ENCODE data around the gene EFHD2. TPM values are rescaled to one million over a fixed set of nuclear protein-coding genes. Genes with fewer than 3 reads are reported as not detected.
A peak's percentile ranks its signal among the peaks of the same experiment; 100 is the strongest.

Gene EFHD2
- polyA plus RNA-seq, 1 donor from 2014 or later: 81.8 TPM

GRCh38 chr1:15442759-15443158, 33.1 kb downstream of the EFHD2 start:
- Mint-ChIP-seq H3K27ac (no peak overlapping the region), H3K9me3 (no peaks in the 10 kb centered on the region), H3K36me3 (no peaks in the 10 kb centered on the region), H3K4me1 (peaks cover 0 to 1% (median 0%) of the 10 kb centered on the region in 3 donors), H3K4me3 (no peak overlapping the region), H3K27me3 (peaks cover 10% of the 10 kb centered on the region)

GRCh38 chr1:15443281-15443680, 33.6 kb downstream of the EFHD2 start:
- Mint-ChIP-seq H3K9me3 (no peaks in the 10 kb centered on the region), H3K36me3 (no peaks in the 10 kb centered on the region), H3K27ac (no peak overlapping the region), H3K4me1 (peaks cover 0 to 1% (median 0%) of the 10 kb centered on the region in 3 donors), H3K27me3 (peaks cover 11% of the 10 kb centered on the region), H3K4me3 (no peak overlapping the region)

GRCh38 chr1:15444468-15445389, 35.0 kb downstream of the EFHD2 start:
- Mint-ChIP-seq H3K27ac (peak overlapping the region in 1 of 3 donors; percentile 31), H3K4me1 (peaks cover 0 to 1% (median 0%) of the 10 kb centered on the region in 3 donors), H3K27me3 (peaks cover 11% of the 10 kb centered on the region), H3K4me3 (no peak overlapping the region), H3K9me3 (no peaks in the 10 kb centered on the region), H3K36me3 (no peaks in the 10 kb centered on the region)

GRCh38 chr1:15445390-15446122, 35.9 kb downstream of the EFHD2 start:
- no peaks in the 10 kb centered on the region for H3K9me3 Mint-ChIP-seq
- H3K36me3 Mint-ChIP-seq: no peaks in the 10 kb centered on the region
- no peak overlapping the region for H3K4me3 Mint-ChIP-seq
- no peak overlapping the region for H3K27ac Mint-ChIP-seq
- peaks cover 0 to 1% (median 0%) of the 10 kb centered on the region in 3 donors for H3K4me1 Mint-ChIP-seq
- peaks cover 11% of the 10 kb centered on the region for H3K27me3 Mint-ChIP-seq

GRCh38 chr1:15446212-15446611, 36.5 kb downstream of the EFHD2 start:
- H3K4me1 Mint-ChIP-seq: peaks cover 0 to 1% (median 0%) of the 10 kb centered on the region in 3 donors
- peaks cover 16% of the 10 kb centered on the region for H3K27me3 Mint-ChIP-seq
- no peak overlapping the region for H3K27ac Mint-ChIP-seq
- H3K36me3 Mint-ChIP-seq: no peaks in the 10 kb centered on the region
- H3K4me3 Mint-ChIP-seq: no peak overlapping the region
- peaks cover 0 to 2% (median 1%) of the 10 kb centered on the region in 3 donors for H3K9me3 Mint-ChIP-seq

- no peaks in the 10 kb centered on the region for H3K36me3 Mint-ChIP-seq
- no peak overlapping the region for H3K27ac Mint-ChIP-seq
- no peak overlapping the region for H3K4me3 Mint-ChIP-seq
- H3K9me3 Mint-ChIP-seq: peaks cover 0 to 3% (median 2%) of the 10 kb centered on the region in 3 donors
- H3K27me3 Mint-ChIP-seq: peaks cover 15% of the 10 kb centered on the region
- peaks cover 0 to 1% (median 0%) of the 10 kb centered on the region in 3 donors for H3K4me1 Mint-ChIP-seq
Measured at GRCh38 chr1:15448877-15449462, 39.3 kb downstream of the EFHD2 start.

- Mint-ChIP-seq H3K9me3 (peaks cover 0 to 3% (median 2%) of the 10 kb centered on the region in 3 donors), H3K27ac (no peak overlapping the region), H3K4me3 (no peak overlapping the region), H3K27me3 (peaks cover 13% of the 10 kb centered on the region), H3K4me1 (peaks cover 0 to 1% (median 0%) of the 10 kb centered on the region in 3 donors), H3K36me3 (no peaks in the 10 kb centered on the region)
Measured at GRCh38 chr1:15449567-15449966, 39.9 kb downstream of the EFHD2 start.

GRCh38 chr1:15451014-15451722, 41.5 kb downstream of the EFHD2 start:
- Mint-ChIP-seq H3K9me3 (peaks cover 0 to 3% (median 2%) of the 10 kb centered on the region in 3 donors), H3K4me3 (no peak overlapping the region), H3K27me3 (peaks cover 14% of the 10 kb centered on the region)

GRCh38 chr1:15452216-15452615, 42.5 kb downstream of the EFHD2 start:
- Mint-ChIP-seq H3K4me3 (no peak overlapping the region), H3K36me3 (no peaks in the 10 kb centered on the region), H3K4me1 (no peaks in the 10 kb centered on the region), H3K27me3 (peaks cover 16% of the 10 kb centered on the region), H3K27ac (no peak overlapping the region), H3K9me3 (peaks cover 0 to 3% (median 2%) of the 10 kb centered on the region in 3 donors)

More at GRCh38 chr1:15451014-15451722, 41.5 kb downstream of the EFHD2 start:
- H3K4me1 Mint-ChIP-seq: no peaks in the 10 kb centered on the region
- H3K27ac Mint-ChIP-seq: no peak overlapping the region
- no peaks in the 10 kb centered on the region for H3K36me3 Mint-ChIP-seq

- no peaks in the 10 kb centered on the region for H3K4me1 Mint-ChIP-seq
- H3K27ac Mint-ChIP-seq: no peak overlapping the region
- H3K9me3 Mint-ChIP-seq: peaks cover 0 to 3% (median 2%) of the 10 kb centered on the region in 3 donors
- H3K36me3 Mint-ChIP-seq: no peaks in the 10 kb centered on the region
- H3K4me3 Mint-ChIP-seq: no peak overlapping the region
- peaks cover 12% of the 10 kb centered on the region for H3K27me3 Mint-ChIP-seq
Measured at GRCh38 chr1:15452866-15453571, 43.3 kb downstream of the EFHD2 start.

- H3K4me3 Mint-ChIP-seq: no peak overlapping the region
- no peak overlapping the region for H3K27ac Mint-ChIP-seq
- H3K36me3 Mint-ChIP-seq: no peaks in the 10 kb centered on the region
- no peaks in the 10 kb centered on the region for H3K4me1 Mint-ChIP-seq
- H3K9me3 Mint-ChIP-seq: peaks cover 0 to 3% (median 2%) of the 10 kb centered on the region in 3 donors
- H3K27me3 Mint-ChIP-seq: peaks cover 12% of the 10 kb centered on the region
Measured at GRCh38 chr1:15453734-15454133, 44.0 kb downstream of the EFHD2 start.

GRCh38 chr1:15454256-15454655, 44.6 kb downstream of the EFHD2 start:
- Mint-ChIP-seq H3K4me1 (no peaks in the 10 kb centered on the region), H3K9me3 (peaks cover 0 to 3% (median 2%) of the 10 kb centered on the region in 3 donors), H3K27ac (no peak overlapping the region), H3K4me3 (no peak overlapping the region), H3K27me3 (peaks cover 12% of the 10 kb centered on the region), H3K36me3 (no peaks in the 10 kb centered on the region)

GRCh38 chr1:15455522-15455921, 45.8 kb downstream of the EFHD2 start:
- no peaks in the 10 kb centered on the region for H3K4me1 Mint-ChIP-seq
- H3K36me3 Mint-ChIP-seq: no peaks in the 10 kb centered on the region
- no peak overlapping the region for H3K4me3 Mint-ChIP-seq
- peaks cover 12% of the 10 kb centered on the region for H3K27me3 Mint-ChIP-seq
- H3K9me3 Mint-ChIP-seq: peaks cover 0 to 3% (median 2%) of the 10 kb centered on the region in 3 donors
- H3K27ac Mint-ChIP-seq: no peak overlapping the region

Measured in IgD-negative memory B cell (primary cell).